HepG2 (cell line): ENCODE data around the gene KCTD13. TPM values are rescaled to one million over a fixed set of nuclear protein-coding genes. Genes with fewer than 3 reads are reported as not detected.

Experiments used
- ARHGAP35 ChIP-seq: sonication (generic); formaldehyde crosslinking; IDR thresholded peaks from 2 replicates; pipeline ENCODE4 v1.9.0; 2022; ENCODE audit warnings: mild to moderate bottlenecking, inconsistent platforms, moderate library complexity, missing genetic modification reagents, borderline replicate concordance
- ARNT ChIP-seq: fragments of 450-650 bp; IDR thresholded peaks from 2 replicates; pipeline ENCODE4 v1.6.1; 2017
- ARNT2 ChIP-seq: sonication (generic); formaldehyde crosslinking; IDR thresholded peaks from 2 replicates; pipeline ENCODE4 v1.8.0; 2022; ENCODE audit warnings: mild to moderate bottlenecking, low read depth, missing genetic modification reagents, moderate library complexity
- CEBPB ChIP-seq: IDR thresholded peaks from 2 replicates; pipeline ENCODE4 v1.6.1; 2011; ENCODE audit warnings: low read depth, low read length, improper control_type of control experiment, borderline replicate concordance
- DPF2 ChIP-seq: sonication (generic); formaldehyde crosslinking; IDR thresholded peaks from 2 replicates; pipeline ENCODE4 v1.4.0; 2020; ENCODE audit warnings: mild to moderate bottlenecking, low read depth, missing genetic modification reagents, borderline replicate concordance
- ESRRA ChIP-seq: sonication (generic); formaldehyde crosslinking; IDR thresholded peaks from 2 replicates; pipeline ENCODE4 v1.5.1; 2020; ENCODE audit warnings: mild to moderate bottlenecking, low read depth, missing genetic modification reagents
- GATAD2A ChIP-seq: IDR thresholded peaks from 2 replicates; pipeline ENCODE4 v1.6.1; 2016
- KDM1A ChIP-seq: IDR thresholded peaks from 2 replicates; pipeline ENCODE4 v1.6.1; 2016; ENCODE audit warnings: missing compliant biosample characterization
- MED8 ChIP-seq: sonication (generic); formaldehyde crosslinking; IDR thresholded peaks from 2 replicates; pipeline ENCODE4 v1.8.1; 2023; ENCODE audit warnings: mild to moderate bottlenecking, missing genetic modification reagents; ENCODE audit not compliant: insufficient replicate concordance
- MIER3 ChIP-seq: IDR thresholded peaks from 2 replicates; pipeline ENCODE4 v1.6.1; 2016; ENCODE audit warnings: missing compliant biosample characterization, borderline replicate concordance
- NFKB2 ChIP-seq: sonication (generic); formaldehyde crosslinking; IDR thresholded peaks from 2 replicates; pipeline ENCODE4 v1.4.0; 2020; ENCODE audit warnings: missing genetic modification reagents, borderline replicate concordance
- PAWR ChIP-seq: sonication (generic); formaldehyde crosslinking; IDR thresholded peaks from 2 replicates; pipeline ENCODE4 v1.4.0; 2020; ENCODE audit warnings: missing genetic modification reagents, mild to moderate bottlenecking, borderline replicate concordance
- SIN3A ChIP-seq: IDR thresholded peaks from 2 replicates; pipeline ENCODE4 v1.6.1; 2011; ENCODE audit warnings: low read depth, mild to moderate bottlenecking, control low read depth, low read length, borderline replicate concordance
- SMAD1 ChIP-seq: sonication (generic); formaldehyde crosslinking; IDR thresholded peaks from 2 replicates; pipeline ENCODE4 v1.4.0; 2020; ENCODE audit warnings: missing genetic modification reagents, low read depth, mild to moderate bottlenecking, borderline replicate concordance
- SMC3 ChIP-seq: IDR thresholded peaks from 2 replicates; pipeline ENCODE4 v1.6.1; 2011; ENCODE audit warnings: low read length, improper control_type of control experiment
- ZBTB21 ChIP-seq: sonication (generic); formaldehyde crosslinking; IDR thresholded peaks from 2 replicates; pipeline ENCODE4 v1.4.0; 2020; ENCODE audit warnings: missing genetic modification reagents
- ZBTB7A ChIP-seq: sonication (generic); formaldehyde crosslinking; IDR thresholded peaks from 2 replicates; pipeline ENCODE4 v1.8.0; 2022; ENCODE audit warnings: mild to moderate bottlenecking, missing genetic modification reagents
- ZNF180 ChIP-seq: sonication (generic); formaldehyde crosslinking; IDR thresholded peaks from 2 replicates; pipeline ENCODE4 v1.4.0; 2020; ENCODE audit warnings: low read depth, missing genetic modification reagents, borderline replicate concordance
- ZNF251 ChIP-seq: sonication (generic); formaldehyde crosslinking; IDR thresholded peaks from 2 replicates; pipeline ENCODE4 v1.9.0; 2021; ENCODE audit warnings: mild to moderate bottlenecking, missing genetic modification reagents
- ZNF530 ChIP-seq: sonication (generic); formaldehyde crosslinking; IDR thresholded peaks from 2 replicates; pipeline ENCODE4 v1.5.0; 2020; ENCODE audit warnings: low read depth, mild to moderate bottlenecking, missing genetic modification reagents
- ZNF564 ChIP-seq: sonication (generic); formaldehyde crosslinking; IDR thresholded peaks from 2 replicates; pipeline ENCODE4 v1.8.1; 2023; ENCODE audit warnings: mild to moderate bottlenecking, missing genetic modification reagents
- ZNF782 ChIP-seq: sonication (generic); formaldehyde crosslinking; IDR thresholded peaks from 2 replicates; pipeline ENCODE4 v1.4.0; 2020; ENCODE audit warnings: missing genetic modification reagents, mild to moderate bottlenecking, borderline replicate concordance
- polyA plus RNA-seq, 8 experiments: library from polyadenylated mRNA; depleted of rRNA in 3 of 8; stranded (reverse) in 7 of 8; unstranded in 1 of 8; fragments of >200 nt; fragmentation: Illumina TruSeq in 4 of 8; extraction: Trizol in 4 of 8; gene quantifications; 2 replicates each; pipeline versions ENCODE4 v1.2.1 to v1.2.3, GENCODE V29; 2011 to 2016; ENCODE audit warnings: low read depth in 4 of 8, missing spikeins in 1 of 8, mixed read lengths in 1 of 8; ENCODE audit not compliant: insufficient read depth in 1 of 8
- total RNA-seq, 5 experiments: library from RNA; depleted of rRNA; stranded (reverse); fragments of >200 nt; fragmentation: Illumina TruSeq; extraction: Trizol; gene quantifications; 2 replicates each; pipeline ENCODE4 v1.2.3, GENCODE V29; 2016; ENCODE audit warnings: low read depth in 1 of 5
- TF ChIP-seq, protein P1 (sequence below): sonication (generic); formaldehyde crosslinking; IDR thresholded peaks from 2 replicates; pipeline ENCODE4 v1.5.1; 2020; ENCODE audit warnings: missing genetic modification reagents, mild to moderate bottlenecking, borderline replicate concordance
- TF ChIP-seq, protein P2 (sequence below): IDR thresholded peaks from 2 replicates; pipeline ENCODE4 v1.6.1; 2018; ENCODE audit warnings: missing genetic modification reagents, mild to moderate bottlenecking, missing compliant biosample characterization
- TF ChIP-seq, protein P3 (sequence below), 2 experiments: sonication (generic) in 1 of 2; formaldehyde crosslinking in 1 of 2; IDR thresholded peaks; 2 replicates each; pipeline versions ENCODE4 v1.4.0 to v1.6.1; 2016 to 2020; ENCODE audit warnings: borderline replicate concordance in 1 of 2, low read depth in 1 of 2, mild to moderate bottlenecking in 1 of 2, missing genetic modification reagents in 1 of 2

The KCTD13 gene
- total and polyA plus RNA-seq, 2 of the 13 experiments (the other 11 are each of a cell fraction or from before 2014, with no cell fraction given) = 6.3 to 14.7 TPM

DNA sequence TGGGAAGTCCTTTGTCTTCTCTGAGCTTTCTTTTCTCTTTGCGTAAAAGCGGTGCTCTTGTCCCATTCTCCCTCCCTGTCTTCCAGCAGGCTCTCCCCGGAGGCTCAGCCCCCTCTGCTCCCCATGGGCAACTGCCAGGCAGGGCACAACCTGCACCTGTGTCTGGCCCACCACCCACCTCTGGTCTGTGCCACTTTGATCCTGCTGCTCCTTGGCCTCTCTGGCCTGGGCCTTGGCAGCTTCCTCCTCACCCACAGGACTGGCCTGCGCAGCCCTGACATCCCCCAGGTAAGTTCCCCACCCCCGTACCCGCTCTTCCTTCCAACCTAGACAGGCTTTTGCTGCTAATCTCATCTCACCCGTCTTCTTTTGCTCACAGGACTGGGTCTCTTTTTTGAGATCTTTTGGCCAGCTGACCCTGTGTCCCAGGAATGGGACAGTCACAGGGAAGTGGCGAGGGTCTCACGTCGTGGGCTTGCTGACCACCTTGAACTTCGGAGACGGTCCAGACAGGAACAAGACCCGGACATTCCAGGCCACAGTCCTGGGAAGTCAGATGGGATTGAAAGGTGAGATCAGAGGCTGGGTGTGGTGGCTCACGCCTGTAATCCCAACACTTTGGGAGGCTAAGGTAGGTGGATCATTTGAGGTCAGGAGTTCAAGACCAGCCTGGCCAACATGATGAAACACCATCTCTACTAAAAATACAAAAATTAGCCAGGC lies 37.2 kb upstream of the KCTD13 start (continued):
- TF ChIP-seq, protein P1, sequence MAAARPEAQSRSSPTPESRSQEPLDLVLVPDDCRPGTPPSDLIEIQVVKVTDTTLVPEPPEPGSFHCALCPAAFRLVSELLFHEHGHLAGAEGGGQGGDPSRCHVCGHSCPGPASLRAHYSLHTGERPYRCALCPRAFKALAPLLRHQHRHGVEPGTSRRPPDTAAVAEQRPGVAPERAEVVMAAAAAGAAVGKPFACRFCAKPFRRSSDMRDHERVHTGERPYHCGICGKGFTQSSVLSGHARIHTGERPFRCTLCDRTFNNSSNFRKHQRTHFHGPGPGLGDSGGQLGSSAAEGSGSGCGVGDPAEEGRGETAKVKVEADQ (CRISPR knock-in tag) = no peak
- TF ChIP-seq ZNF564 (CRISPR knock-in tag) (no peak), ZNF782 (CRISPR knock-in tag) (no peak), ZBTB7A (CRISPR knock-in tag) (peak; percentile 81), MIER3 (CRISPR knock-in tag) (no peak), ESRRA (CRISPR knock-in tag) (no peak), SMC3 (no peak), SMAD1 (CRISPR knock-in tag) (no peak), ZNF530 (CRISPR knock-in tag) (no peak), CEBPB (no peak), ARNT2 (CRISPR knock-in tag) (no peak), NFKB2 (peak; percentile 75; the same call in 1 of the 2 replicates), DPF2 (CRISPR knock-in tag) (no peak), KDM1A (no peak), SIN3A (no peak), PAWR (no peak), ZBTB21 (no peak), MED8 (CRISPR knock-in tag) (no peak), ZNF251 (no peak), ARHGAP35 (CRISPR knock-in tag) (no peak), GATAD2A (CRISPR knock-in tag) (no peak), ARNT (no peak), ZNF180 (CRISPR knock-in tag) (no peak)
- TF ChIP-seq, protein P2, sequence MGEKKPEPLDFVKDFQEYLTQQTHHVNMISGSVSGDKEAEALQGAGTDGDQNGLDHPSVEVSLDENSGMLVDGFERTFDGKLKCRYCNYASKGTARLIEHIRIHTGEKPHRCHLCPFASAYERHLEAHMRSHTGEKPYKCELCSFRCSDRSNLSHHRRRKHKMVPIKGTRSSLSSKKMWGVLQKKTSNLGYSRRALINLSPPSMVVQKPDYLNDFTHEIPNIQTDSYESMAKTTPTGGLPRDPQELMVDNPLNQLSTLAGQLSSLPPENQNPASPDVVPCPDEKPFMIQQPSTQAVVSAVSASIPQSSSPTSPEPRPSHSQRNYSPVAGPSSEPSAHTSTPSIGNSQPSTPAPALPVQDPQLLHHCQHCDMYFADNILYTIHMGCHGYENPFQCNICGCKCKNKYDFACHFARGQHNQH (CRISPR knock-in tag) = no peak
- TF ChIP-seq, protein P3, sequence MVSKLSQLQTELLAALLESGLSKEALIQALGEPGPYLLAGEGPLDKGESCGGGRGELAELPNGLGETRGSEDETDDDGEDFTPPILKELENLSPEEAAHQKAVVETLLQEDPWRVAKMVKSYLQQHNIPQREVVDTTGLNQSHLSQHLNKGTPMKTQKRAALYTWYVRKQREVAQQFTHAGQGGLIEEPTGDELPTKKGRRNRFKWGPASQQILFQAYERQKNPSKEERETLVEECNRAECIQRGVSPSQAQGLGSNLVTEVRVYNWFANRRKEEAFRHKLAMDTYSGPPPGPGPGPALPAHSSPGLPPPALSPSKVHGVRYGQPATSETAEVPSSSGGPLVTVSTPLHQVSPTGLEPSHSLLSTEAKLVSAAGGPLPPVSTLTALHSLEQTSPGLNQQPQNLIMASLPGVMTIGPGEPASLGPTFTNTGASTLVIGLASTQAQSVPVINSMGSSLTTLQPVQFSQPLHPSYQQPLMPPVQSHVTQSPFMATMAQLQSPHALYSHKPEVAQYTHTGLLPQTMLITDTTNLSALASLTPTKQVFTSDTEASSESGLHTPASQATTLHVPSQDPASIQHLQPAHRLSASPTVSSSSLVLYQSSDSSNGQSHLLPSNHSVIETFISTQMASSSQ (IDR thresholded peaks at IDR 0.05; ENCODE audit: low read depth) = no peak
- TF ChIP-seq, protein P3 (CRISPR knock-in tag; IDR thresholded peaks at IDR 0.05; ENCODE audit: borderline replicate concordance) = no peak
